ENCODE data around the gene MICAL3.

DNA sequence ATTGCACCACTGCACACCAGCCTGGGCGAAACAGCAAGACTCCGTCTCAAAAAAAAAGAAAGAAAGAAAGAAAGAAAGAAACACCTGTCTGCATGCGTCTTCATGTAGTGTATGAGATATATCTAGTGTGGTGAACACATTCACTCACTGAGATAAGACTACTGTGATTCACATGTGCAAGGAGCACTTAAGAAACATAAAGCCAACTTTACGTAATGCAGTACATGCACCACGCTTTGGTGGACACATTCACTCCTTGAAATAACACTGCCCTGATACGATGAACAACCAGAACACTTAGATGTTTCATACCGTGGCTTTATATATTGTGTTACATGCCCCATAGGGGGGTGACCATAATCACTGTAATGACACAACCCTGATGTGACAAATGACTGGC lies 96.0 kb downstream of the MICAL3 start:
- TF ChIP-seq, protein P1, sequence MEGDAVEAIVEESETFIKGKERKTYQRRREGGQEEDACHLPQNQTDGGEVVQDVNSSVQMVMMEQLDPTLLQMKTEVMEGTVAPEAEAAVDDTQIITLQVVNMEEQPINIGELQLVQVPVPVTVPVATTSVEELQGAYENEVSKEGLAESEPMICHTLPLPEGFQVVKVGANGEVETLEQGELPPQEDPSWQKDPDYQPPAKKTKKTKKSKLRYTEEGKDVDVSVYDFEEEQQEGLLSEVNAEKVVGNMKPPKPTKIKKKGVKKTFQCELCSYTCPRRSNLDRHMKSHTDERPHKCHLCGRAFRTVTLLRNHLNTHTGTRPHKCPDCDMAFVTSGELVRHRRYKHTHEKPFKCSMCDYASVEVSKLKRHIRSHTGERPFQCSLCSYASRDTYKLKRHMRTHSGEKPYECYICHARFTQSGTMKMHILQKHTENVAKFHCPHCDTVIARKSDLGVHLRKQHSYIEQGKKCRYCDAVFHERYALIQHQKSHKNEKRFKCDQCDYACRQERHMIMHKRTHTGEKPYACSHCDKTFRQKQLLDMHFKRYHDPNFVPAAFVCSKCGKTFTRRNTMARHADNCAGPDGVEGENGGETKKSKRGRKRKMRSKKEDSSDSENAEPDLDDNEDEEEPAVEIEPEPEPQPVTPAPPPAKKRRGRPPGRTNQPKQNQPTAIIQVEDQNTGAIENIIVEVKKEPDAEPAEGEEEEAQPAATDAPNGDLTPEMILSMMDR (IDR thresholded peaks at IDR 0.05) = no peak
- no peak for TF ChIP-seq POLR2A (IDR thresholded peaks at IDR 0.05)
- no peak for TF ChIP-seq POLR2AphosphoS5 (IDR thresholded peaks at IDR 0.05)
- TF ChIP-seq EP300 (IDR thresholded peaks at IDR 0.05; ENCODE audit: low read depth) = no peak
